ENCODE measurements around the gene CFAP54.

Gene CFAP54

DNA sequence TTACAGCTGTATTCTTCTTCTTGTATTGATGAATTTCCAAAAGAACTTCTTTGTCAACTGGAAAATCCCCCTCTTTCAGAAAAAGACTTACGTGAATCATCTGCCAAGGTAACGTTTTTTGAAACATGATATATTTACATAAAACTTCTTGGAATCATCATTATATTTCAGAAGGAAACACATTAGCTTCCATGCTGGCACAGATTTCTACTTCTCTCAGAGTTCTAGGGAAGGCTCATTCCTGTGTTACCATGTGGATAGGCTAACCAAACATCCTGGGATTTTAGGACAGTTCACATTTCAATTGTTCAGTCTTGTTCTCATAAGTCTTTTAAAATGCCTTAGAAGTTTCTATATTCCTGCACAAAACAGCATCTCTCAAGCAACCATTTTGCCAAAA lies 297.4 kb downstream of the CFAP54 start (continued):
- TF ChIP-seq, protein P1, sequence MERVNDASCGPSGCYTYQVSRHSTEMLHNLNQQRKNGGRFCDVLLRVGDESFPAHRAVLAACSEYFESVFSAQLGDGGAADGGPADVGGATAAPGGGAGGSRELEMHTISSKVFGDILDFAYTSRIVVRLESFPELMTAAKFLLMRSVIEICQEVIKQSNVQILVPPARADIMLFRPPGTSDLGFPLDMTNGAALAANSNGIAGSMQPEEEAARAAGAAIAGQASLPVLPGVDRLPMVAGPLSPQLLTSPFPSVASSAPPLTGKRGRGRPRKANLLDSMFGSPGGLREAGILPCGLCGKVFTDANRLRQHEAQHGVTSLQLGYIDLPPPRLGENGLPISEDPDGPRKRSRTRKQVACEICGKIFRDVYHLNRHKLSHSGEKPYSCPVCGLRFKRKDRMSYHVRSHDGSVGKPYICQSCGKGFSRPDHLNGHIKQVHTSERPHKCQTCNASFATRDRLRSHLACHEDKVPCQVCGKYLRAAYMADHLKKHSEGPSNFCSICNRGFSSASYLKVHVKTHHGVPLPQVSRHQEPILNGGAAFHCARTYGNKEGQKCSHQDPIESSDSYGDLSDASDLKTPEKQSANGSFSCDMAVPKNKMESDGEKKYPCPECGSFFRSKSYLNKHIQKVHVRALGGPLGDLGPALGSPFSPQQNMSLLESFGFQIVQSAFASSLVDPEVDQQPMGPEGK (CRISPR knock-in tag; IDR thresholded peaks at IDR 0.05; ENCODE audit: borderline replicate concordance), result no peak

DNA sequence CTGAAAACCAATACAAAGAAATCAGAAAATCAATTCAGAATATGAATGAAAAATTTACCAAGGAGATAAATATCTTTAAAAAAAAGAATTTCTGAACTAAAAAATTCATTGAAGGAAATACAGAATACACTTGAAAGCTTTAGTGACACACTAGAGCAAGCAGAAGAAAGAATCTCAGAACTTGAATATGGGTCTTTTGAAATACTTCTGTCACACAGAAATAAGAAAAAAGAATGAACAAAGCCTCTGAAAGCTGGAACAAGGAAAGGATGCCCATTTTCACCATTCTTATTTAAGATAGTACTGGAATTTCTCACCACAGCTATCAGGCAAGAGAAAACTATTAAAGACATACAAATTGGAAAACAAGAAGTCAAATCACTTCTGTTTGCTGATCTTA lies 314.6 kb downstream of the CFAP54 start:
- ATAC-seq, result no peak
- TF ChIP-seq TCF4 (CRISPR knock-in tag; IDR thresholded peaks at IDR 0.05; ENCODE audit: borderline replicate concordance) (no peak), RARB (CRISPR knock-in tag; IDR thresholded peaks at IDR 0.05) (no peak), ESRRG (CRISPR knock-in tag; IDR thresholded peaks at IDR 0.05) (no peak), ARNTL (CRISPR knock-in tag; IDR thresholded peaks at IDR 0.05; ENCODE audit: borderline replicate concordance, low read depth) (no peak), ZC3H10 (CRISPR knock-in tag; IDR thresholded peaks at IDR 0.05) (no peak), BACH2 (CRISPR knock-in tag; IDR thresholded peaks at IDR 0.05; ENCODE audit: borderline replicate concordance) (no peak), CSDC2 (CRISPR knock-in tag; IDR thresholded peaks at IDR 0.05) (no peak), ZNF8 (CRISPR knock-in tag; IDR thresholded peaks at IDR 0.05) (no peak), ZNF565 (CRISPR knock-in tag; conservative IDR thresholded peaks at IDR 0.05; ENCODE audit: low read depth) (no peak), ISL1 (CRISPR knock-in tag; IDR thresholded peaks at IDR 0.05) (no peak), ZNF70 (CRISPR knock-in tag; IDR thresholded peaks at IDR 0.05) (no peak), ZFP30 (CRISPR knock-in tag; IDR thresholded peaks at IDR 0.05) (no peak), PPARA (CRISPR knock-in tag; IDR thresholded peaks at IDR 0.05; ENCODE audit: borderline replicate concordance) (no peak), TOX (CRISPR knock-in tag; IDR thresholded peaks at IDR 0.05; ENCODE audit: borderline replicate concordance) (no peak)
- TF ChIP-seq, protein P2, sequence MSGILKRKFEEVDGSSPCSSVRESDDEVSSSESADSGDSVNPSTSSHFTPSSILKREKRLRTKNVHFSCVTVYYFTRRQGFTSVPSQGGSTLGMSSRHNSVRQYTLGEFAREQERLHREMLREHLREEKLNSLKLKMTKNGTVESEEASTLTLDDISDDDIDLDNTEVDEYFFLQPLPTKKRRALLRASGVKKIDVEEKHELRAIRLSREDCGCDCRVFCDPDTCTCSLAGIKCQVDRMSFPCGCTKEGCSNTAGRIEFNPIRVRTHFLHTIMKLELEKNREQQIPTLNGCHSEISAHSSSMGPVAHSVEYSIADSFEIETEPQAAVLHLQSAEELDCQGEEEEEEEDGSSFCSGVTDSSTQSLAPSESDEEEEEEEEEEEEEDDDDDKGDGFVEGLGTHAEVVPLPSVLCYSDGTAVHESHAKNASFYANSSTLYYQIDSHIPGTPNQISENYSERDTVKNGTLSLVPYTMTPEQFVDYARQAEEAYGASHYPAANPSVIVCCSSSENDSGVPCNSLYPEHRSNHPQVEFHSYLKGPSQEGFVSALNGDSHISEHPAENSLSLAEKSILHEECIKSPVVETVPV (CRISPR knock-in tag; IDR thresholded peaks at IDR 0.05), result no peak
- TF ChIP-seq, protein P3, sequence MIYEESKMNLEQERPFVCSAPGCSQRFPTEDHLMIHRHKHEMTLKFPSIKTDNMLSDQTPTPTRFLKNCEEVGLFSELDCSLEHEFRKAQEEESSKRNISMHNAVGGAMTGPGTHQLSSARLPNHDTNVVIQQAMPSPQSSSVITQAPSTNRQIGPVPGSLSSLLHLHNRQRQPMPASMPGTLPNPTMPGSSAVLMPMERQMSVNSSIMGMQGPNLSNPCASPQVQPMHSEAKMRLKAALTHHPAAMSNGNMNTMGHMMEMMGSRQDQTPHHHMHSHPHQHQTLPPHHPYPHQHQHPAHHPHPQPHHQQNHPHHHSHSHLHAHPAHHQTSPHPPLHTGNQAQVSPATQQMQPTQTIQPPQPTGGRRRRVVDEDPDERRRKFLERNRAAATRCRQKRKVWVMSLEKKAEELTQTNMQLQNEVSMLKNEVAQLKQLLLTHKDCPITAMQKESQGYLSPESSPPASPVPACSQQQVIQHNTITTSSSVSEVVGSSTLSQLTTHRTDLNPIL (CRISPR knock-in tag; IDR thresholded peaks at IDR 0.05; ENCODE audit: low read depth), result no peak
- TF ChIP-seq, protein P1 (CRISPR knock-in tag; IDR thresholded peaks at IDR 0.05; ENCODE audit: borderline replicate concordance), result no peak
- TF ChIP-seq, protein P4, sequence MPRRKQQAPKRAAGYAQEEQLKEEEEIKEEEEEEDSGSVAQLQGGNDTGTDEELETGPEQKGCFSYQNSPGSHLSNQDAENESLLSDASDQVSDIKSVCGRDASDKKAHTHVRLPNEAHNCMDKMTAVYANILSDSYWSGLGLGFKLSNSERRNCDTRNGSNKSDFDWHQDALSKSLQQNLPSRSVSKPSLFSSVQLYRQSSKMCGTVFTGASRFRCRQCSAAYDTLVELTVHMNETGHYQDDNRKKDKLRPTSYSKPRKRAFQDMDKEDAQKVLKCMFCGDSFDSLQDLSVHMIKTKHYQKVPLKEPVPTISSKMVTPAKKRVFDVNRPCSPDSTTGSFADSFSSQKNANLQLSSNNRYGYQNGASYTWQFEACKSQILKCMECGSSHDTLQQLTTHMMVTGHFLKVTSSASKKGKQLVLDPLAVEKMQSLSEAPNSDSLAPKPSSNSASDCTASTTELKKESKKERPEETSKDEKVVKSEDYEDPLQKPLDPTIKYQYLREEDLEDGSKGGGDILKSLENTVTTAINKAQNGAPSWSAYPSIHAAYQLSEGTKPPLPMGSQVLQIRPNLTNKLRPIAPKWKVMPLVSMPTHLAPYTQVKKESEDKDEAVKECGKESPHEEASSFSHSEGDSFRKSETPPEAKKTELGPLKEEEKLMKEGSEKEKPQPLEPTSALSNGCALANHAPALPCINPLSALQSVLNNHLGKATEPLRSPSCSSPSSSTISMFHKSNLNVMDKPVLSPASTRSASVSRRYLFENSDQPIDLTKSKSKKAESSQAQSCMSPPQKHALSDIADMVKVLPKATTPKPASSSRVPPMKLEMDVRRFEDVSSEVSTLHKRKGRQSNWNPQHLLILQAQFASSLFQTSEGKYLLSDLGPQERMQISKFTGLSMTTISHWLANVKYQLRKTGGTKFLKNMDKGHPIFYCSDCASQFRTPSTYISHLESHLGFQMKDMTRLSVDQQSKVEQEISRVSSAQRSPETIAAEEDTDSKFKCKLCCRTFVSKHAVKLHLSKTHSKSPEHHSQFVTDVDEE (CRISPR knock-in tag; IDR thresholded peaks at IDR 0.05), result no peak

DNA sequence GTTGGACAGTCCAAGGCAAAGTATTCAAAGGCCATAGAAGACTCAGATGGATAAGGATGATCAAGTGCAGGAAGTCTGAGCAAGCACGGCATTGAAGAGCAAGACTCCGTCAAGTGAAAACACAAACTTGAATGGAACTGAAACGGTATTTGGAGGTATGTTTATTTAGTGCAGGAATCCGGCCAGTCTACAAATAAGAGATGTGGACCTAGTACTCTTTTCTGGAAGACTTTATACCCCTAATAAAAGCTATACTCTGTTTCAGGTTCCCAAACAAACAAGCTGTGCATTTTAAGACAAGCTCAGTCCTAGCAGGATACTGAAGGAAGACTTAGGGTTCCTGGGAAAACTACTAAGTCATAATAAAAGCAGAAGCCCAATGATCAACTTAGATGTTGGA lies 316.9 kb downstream of the CFAP54 start:
- no peak for TF ChIP-seq GLIS3 (CRISPR knock-in tag; IDR thresholded peaks at IDR 0.05)

DNA sequence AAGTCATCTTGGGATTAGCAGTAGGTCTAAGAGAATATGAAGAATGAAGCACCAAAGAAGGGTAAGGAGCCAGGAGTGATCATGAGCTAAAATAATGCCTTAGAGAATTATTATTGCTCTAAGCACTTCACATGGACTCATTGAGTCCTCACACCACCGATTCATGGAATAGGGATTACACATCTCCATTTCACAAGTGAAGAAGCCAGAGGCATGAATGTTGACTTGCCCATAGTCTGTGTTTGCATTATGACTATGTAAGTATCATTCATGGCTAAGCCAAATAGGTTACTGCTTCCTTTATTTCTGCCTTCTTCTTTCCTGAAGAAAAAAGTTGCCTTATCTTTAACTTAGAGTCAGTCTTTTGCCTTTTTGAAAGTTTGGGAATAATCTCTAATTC lies 318.4 kb downstream of the CFAP54 start:
- ATAC-seq, result no peak
- TF ChIP-seq ZC3H10 (CRISPR knock-in tag; IDR thresholded peaks at IDR 0.05) (no peak), OSR1 (CRISPR knock-in tag; IDR thresholded peaks at IDR 0.05) (no peak), ARNTL (CRISPR knock-in tag; IDR thresholded peaks at IDR 0.05; ENCODE audit: borderline replicate concordance, low read depth) (no peak), ZFP3 (CRISPR knock-in tag; IDR thresholded peaks at IDR 0.05) (no peak), ZFP30 (CRISPR knock-in tag; IDR thresholded peaks at IDR 0.05) (no peak), ESRRG (CRISPR knock-in tag; IDR thresholded peaks at IDR 0.05) (no peak), SNAI2 (CRISPR knock-in tag; IDR thresholded peaks at IDR 0.05) (no peak), ZNF70 (CRISPR knock-in tag; IDR thresholded peaks at IDR 0.05) (no peak), BACH2 (CRISPR knock-in tag; IDR thresholded peaks at IDR 0.05; ENCODE audit: borderline replicate concordance) (no peak)
- TF ChIP-seq, protein P5, sequence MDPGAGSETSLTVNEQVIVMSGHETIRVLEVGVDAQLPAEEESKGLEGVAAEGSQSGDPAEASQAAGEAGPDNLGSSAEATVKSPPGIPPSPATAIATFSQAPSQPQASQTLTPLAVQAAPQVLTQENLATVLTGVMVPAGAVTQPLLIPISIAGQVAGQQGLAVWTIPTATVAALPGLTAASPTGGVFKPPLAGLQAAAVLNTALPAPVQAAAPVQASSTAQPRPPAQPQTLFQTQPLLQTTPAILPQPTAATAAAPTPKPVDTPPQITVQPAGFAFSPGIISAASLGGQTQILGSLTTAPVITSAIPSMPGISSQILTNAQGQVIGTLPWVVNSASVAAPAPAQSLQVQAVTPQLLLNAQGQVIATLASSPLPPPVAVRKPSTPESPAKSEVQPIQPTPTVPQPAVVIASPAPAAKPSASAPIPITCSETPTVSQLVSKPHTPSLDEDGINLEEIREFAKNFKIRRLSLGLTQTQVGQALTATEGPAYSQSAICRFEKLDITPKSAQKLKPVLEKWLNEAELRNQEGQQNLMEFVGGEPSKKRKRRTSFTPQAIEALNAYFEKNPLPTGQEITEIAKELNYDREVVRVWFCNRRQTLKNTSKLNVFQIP (CRISPR knock-in tag; IDR thresholded peaks at IDR 0.05; ENCODE audit: borderline replicate concordance, low read depth), result no peak
- TF ChIP-seq, protein P1 (CRISPR knock-in tag; IDR thresholded peaks at IDR 0.05; ENCODE audit: borderline replicate concordance), result no peak
- TF ChIP-seq, protein P3 (CRISPR knock-in tag; IDR thresholded peaks at IDR 0.05; ENCODE audit: low read depth), result no peak

More for the DNA sequence above, 316.9 kb downstream of the CFAP54 start:
- no peak for ATAC-seq

All from SK-N-SH treated with all-trans-retinoic acid at 6 μM for 48 hours (cell line).